Measurements from ENCODE around the gene TMEM143. TPM values are rescaled to one million over a fixed set of nuclear protein-coding genes. Genes with fewer than 3 reads are reported as not detected.
"Not testable (repeated sequence)": the region's sequence is repeated elsewhere in the genome, so short reads cannot be mapped to it uniquely, and the experiment has no call there.

TMEM143 gene
- polyA plus RNA-seq, 1 donor: 10.3 TPM

GRCh38 chr19:48311384-48311783 is 52.4 kb downstream of the TMEM143 start:
- Histone ChIP-seq H3K36me3 (ENCODE audit: control insufficient read depth, insufficient read depth, low read length) (no peaks in the 10 kb centered on the region), H3K9me3 (ENCODE audit: control insufficient read depth, low read depth, low read length) (no peaks in the 10 kb centered on the region), H3K4me1 (ENCODE audit: control insufficient read depth, insufficient read depth, low read length) (peaks cover 2% of the 10 kb centered on the region), H3K27me3 (ENCODE audit: control insufficient read depth, insufficient read depth, low read length) (no peaks in the 10 kb centered on the region), H3K4me3 (ENCODE audit: low read length) (no peak overlapping the region), H3K27ac (ENCODE audit: low read length) (no peak overlapping the region)
- no peak for DNase-seq
- no CpG with 5 or more reads among the region's 11 CpGs for WGBS (ENCODE audit: insufficient coverage, low lambda C conversion rate)

- Histone ChIP-seq H3K27me3 (ENCODE audit: control insufficient read depth, insufficient read depth, low read length) (no peaks in the 10 kb centered on the region), H3K36me3 (ENCODE audit: control insufficient read depth, insufficient read depth, low read length) (no peaks in the 10 kb centered on the region), H3K4me3 (ENCODE audit: low read length) (no peak overlapping the region), H3K9me3 (ENCODE audit: control insufficient read depth, low read depth, low read length) (no peaks in the 10 kb centered on the region), H3K27ac (ENCODE audit: low read length) (no peak overlapping the region), H3K4me1 (ENCODE audit: control insufficient read depth, insufficient read depth, low read length) (peaks cover 2% of the 10 kb centered on the region)
- peak in 1 of 2 donors; percentile 20 for DNase-seq
- 100% methylated on average over 3 of the region's 7 CpGs for WGBS (ENCODE audit: insufficient coverage, low lambda C conversion rate)
These were observed 53.5 kb downstream of the TMEM143 start for GRCh38 chr19:48310227-48310626.

- not testable (repeated sequence) for H3K36me3 ChIP-seq (ENCODE audit: control insufficient read depth, insufficient read depth, low read length); H3K4me1 ChIP-seq (ENCODE audit: control insufficient read depth, insufficient read depth, low read length); H3K27ac ChIP-seq (ENCODE audit: low read length); H3K27me3 ChIP-seq (ENCODE audit: control insufficient read depth, insufficient read depth, low read length); H3K4me3 ChIP-seq (ENCODE audit: low read length); DNase-seq; H3K9me3 ChIP-seq (ENCODE audit: control insufficient read depth, low read depth, low read length)
- WGBS (ENCODE audit: insufficient coverage, low lambda C conversion rate): no CpG with 5 or more reads among the region's 5 CpGs
These were observed 54.0 kb downstream of the TMEM143 start for GRCh38 chr19:48309731-48310130.

- Histone ChIP-seq H3K9me3 (ENCODE audit: control insufficient read depth, low read depth, low read length) (no peaks in the 10 kb centered on the region), H3K4me1 (ENCODE audit: control insufficient read depth, insufficient read depth, low read length) (peaks cover 2% of the 10 kb centered on the region), H3K4me3 (ENCODE audit: low read length) (no peak overlapping the region), H3K36me3 (ENCODE audit: control insufficient read depth, insufficient read depth, low read length) (no peaks in the 10 kb centered on the region), H3K27ac (ENCODE audit: low read length) (no peak overlapping the region), H3K27me3 (ENCODE audit: control insufficient read depth, insufficient read depth, low read length) (no peaks in the 10 kb centered on the region)
- WGBS (ENCODE audit: insufficient coverage, low lambda C conversion rate): no CpG with 5 or more reads among the region's 22 CpGs
- peak in 1 of 2 donors; percentile 55 for DNase-seq
These were observed 54.8 kb downstream of the TMEM143 start for GRCh38 chr19:48308631-48309586.

GRCh38 chr19:48303866-48304265 is 59.9 kb downstream of the TMEM143 start:
- Histone ChIP-seq H3K27me3 (ENCODE audit: control insufficient read depth, insufficient read depth, low read length) (no peaks in the 10 kb centered on the region), H3K4me1 (ENCODE audit: control insufficient read depth, insufficient read depth, low read length) (no peaks in the 10 kb centered on the region), H3K27ac (ENCODE audit: low read length) (no peak overlapping the region), H3K36me3 (ENCODE audit: control insufficient read depth, insufficient read depth, low read length) (no peaks in the 10 kb centered on the region), H3K9me3 (ENCODE audit: control insufficient read depth, low read depth, low read length) (no peaks in the 10 kb centered on the region), H3K4me3 (ENCODE audit: low read length) (no peak overlapping the region)
- no CpG with 5 or more reads among the region's 19 CpGs for WGBS (ENCODE audit: insufficient coverage, low lambda C conversion rate)
- no peak for DNase-seq

- Histone ChIP-seq H3K4me3 (ENCODE audit: low read length) (no peak overlapping the region), H3K27me3 (ENCODE audit: control insufficient read depth, insufficient read depth, low read length) (no peaks in the 10 kb centered on the region), H3K4me1 (ENCODE audit: control insufficient read depth, insufficient read depth, low read length) (no peaks in the 10 kb centered on the region), H3K36me3 (ENCODE audit: control insufficient read depth, insufficient read depth, low read length) (no peaks in the 10 kb centered on the region), H3K27ac (ENCODE audit: low read length) (no peak overlapping the region), H3K9me3 (ENCODE audit: control insufficient read depth, low read depth, low read length) (no peaks in the 10 kb centered on the region)
- WGBS (ENCODE audit: insufficient coverage, low lambda C conversion rate): 80% methylated on average over 1 of the region's 13 CpGs
- DNase-seq: no peak
These were observed 60.4 kb downstream of the TMEM143 start for GRCh38 chr19:48303367-48303766.

GRCh38 chr19:48302600-48302959 is 61.2 kb downstream of the TMEM143 start:
- H3K27ac ChIP-seq (ENCODE audit: low read length): no peak overlapping the region
- H3K4me3 ChIP-seq (ENCODE audit: low read length): no peak overlapping the region
- no CpG with 5 or more reads among the region's 12 CpGs for WGBS (ENCODE audit: insufficient coverage, low lambda C conversion rate)
- no peaks in the 10 kb centered on the region for H3K9me3 ChIP-seq (ENCODE audit: control insufficient read depth, low read depth, low read length)
- DNase-seq: no peak
- no peaks in the 10 kb centered on the region for H3K4me1 ChIP-seq (ENCODE audit: control insufficient read depth, insufficient read depth, low read length)
- no peaks in the 10 kb centered on the region for H3K36me3 ChIP-seq (ENCODE audit: control insufficient read depth, insufficient read depth, low read length)
- H3K27me3 ChIP-seq (ENCODE audit: control insufficient read depth, insufficient read depth, low read length): no peaks in the 10 kb centered on the region

GRCh38 chr19:48301886-48302599 is 61.7 kb downstream of the TMEM143 start:
- no peaks in the 10 kb centered on the region for H3K9me3 ChIP-seq (ENCODE audit: control insufficient read depth, low read depth, low read length)
- H3K27me3 ChIP-seq (ENCODE audit: control insufficient read depth, insufficient read depth, low read length): no peaks in the 10 kb centered on the region
- H3K27ac ChIP-seq (ENCODE audit: low read length): no peak overlapping the region
- 100% methylated on average over 1 of the region's 1 CpG for WGBS (ENCODE audit: insufficient coverage, low lambda C conversion rate)
- DNase-seq: no peak
- H3K4me3 ChIP-seq (ENCODE audit: low read length): no peak overlapping the region
- no peaks in the 10 kb centered on the region for H3K36me3 ChIP-seq (ENCODE audit: control insufficient read depth, insufficient read depth, low read length)
- H3K4me1 ChIP-seq (ENCODE audit: control insufficient read depth, insufficient read depth, low read length): no peaks in the 10 kb centered on the region

GRCh38 chr19:48297975-48298374 is 65.8 kb downstream of the TMEM143 start:
- H3K9me3 ChIP-seq (ENCODE audit: control insufficient read depth, low read depth, low read length): no peaks in the 10 kb centered on the region
- H3K27me3 ChIP-seq (ENCODE audit: control insufficient read depth, insufficient read depth, low read length): no peaks in the 10 kb centered on the region
- H3K27ac ChIP-seq (ENCODE audit: low read length): no peak overlapping the region
- H3K36me3 ChIP-seq (ENCODE audit: control insufficient read depth, insufficient read depth, low read length): no peaks in the 10 kb centered on the region
- no peaks in the 10 kb centered on the region for H3K4me1 ChIP-seq (ENCODE audit: control insufficient read depth, insufficient read depth, low read length)
- WGBS (ENCODE audit: insufficient coverage, low lambda C conversion rate): no CpG with 5 or more reads among the region's 16 CpGs
- H3K4me3 ChIP-seq (ENCODE audit: low read length): no peak overlapping the region
- no peak for DNase-seq

- Histone ChIP-seq H3K27ac (ENCODE audit: low read length) (no peak overlapping the region), H3K4me3 (ENCODE audit: low read length) (no peak overlapping the region), H3K9me3 (ENCODE audit: control insufficient read depth, low read depth, low read length) (no peaks in the 10 kb centered on the region), H3K4me1 (ENCODE audit: control insufficient read depth, insufficient read depth, low read length) (no peaks in the 10 kb centered on the region), H3K36me3 (ENCODE audit: control insufficient read depth, insufficient read depth, low read length) (no peaks in the 10 kb centered on the region), H3K27me3 (ENCODE audit: control insufficient read depth, insufficient read depth, low read length) (no peaks in the 10 kb centered on the region)
- DNase-seq: no peak
- no CpG with 5 or more reads among the region's 42 CpGs for WGBS (ENCODE audit: insufficient coverage, low lambda C conversion rate)
These were observed 66.6 kb downstream of the TMEM143 start for GRCh38 chr19:48296963-48297734.

All from large intestine (tissue), 3 donors.